Nephron progenitor cell (in vitro differentiated cells): ENCODE measurements around the gene GRIK4.

Source experiments
- DNase-seq: peaks from one replicate; pipeline ENCODE4 v3.0.0; 2021
- H3K27ac Mint-ChIP-seq: 2 replicates; pipeline ENCODE4 v1.8.0; 2021; ENCODE audit warnings: mild to moderate bottlenecking, moderate library complexity, mixed read lengths
- H3K27me3 Mint-ChIP-seq: 2 replicates; pipeline ENCODE4 v1.8.0; 2021; ENCODE audit warnings: mild to moderate bottlenecking, low read depth, mixed read lengths; ENCODE audit not compliant: poor library complexity
- H3K36me3 Mint-ChIP-seq: 2 replicates; pipeline ENCODE4 v1.8.0; 2021; ENCODE audit warnings: low read depth, mixed read lengths
- H3K4me1 Mint-ChIP-seq: 2 replicates; pipeline ENCODE4 v1.8.0; 2021; ENCODE audit warnings: mixed read lengths
- H3K4me3 Mint-ChIP-seq: 2 replicates; pipeline ENCODE4 v1.8.0; 2021; ENCODE audit warnings: mild to moderate bottlenecking, moderate library complexity, mixed read lengths
- H3K9me3 Mint-ChIP-seq: 2 replicates; pipeline ENCODE4 v1.8.0; 2021; ENCODE audit warnings: mild to moderate bottlenecking, moderate library complexity, mixed read lengths
- TF ChIP-seq, protein P1 (sequence below): fragments of 200-600 bp; sonication (generic); IDR thresholded peaks from 2 replicates; pipeline ENCODE4 v1.5.0; 2021; ENCODE audit warnings: antibody characterized with exemption

Gene GRIK4

DNA sequence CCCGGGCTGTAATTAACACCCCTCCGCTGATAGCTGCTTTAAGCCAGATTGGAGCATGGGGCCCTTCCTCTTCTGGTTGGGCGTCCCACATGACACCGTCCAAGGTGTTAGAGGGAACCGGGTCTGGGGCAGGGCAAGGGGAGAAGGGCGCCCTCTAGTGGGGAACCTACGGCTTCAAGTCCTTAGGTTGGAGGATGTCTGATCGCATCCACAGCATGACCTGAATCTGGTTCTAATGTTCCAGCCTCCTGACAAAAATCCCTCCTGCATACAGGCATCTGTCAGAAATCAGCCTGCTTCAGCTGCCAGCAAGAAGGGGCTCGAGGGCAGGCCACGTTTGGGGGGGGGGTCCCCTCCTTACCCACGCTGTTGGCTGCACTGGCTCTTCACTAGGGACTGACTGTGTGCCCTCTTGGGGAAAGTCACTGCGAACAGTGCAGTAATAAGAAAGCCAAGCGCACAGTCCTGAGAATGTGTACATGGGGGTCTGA is 418.2 kb downstream of the GRIK4 start:
- Mint-ChIP-seq H3K27me3 (peaks cover 5% of the 10 kb centered on the region), H3K4me1 (peaks cover 63% of the 10 kb centered on the region), H3K27ac (no peak overlapping the region), H3K4me3 (no peak overlapping the region), H3K9me3 (no peaks in the 10 kb centered on the region), H3K36me3 (no peaks in the 10 kb centered on the region)
- DNase-seq = peak; percentile 74
- TF ChIP-seq, protein P1, sequence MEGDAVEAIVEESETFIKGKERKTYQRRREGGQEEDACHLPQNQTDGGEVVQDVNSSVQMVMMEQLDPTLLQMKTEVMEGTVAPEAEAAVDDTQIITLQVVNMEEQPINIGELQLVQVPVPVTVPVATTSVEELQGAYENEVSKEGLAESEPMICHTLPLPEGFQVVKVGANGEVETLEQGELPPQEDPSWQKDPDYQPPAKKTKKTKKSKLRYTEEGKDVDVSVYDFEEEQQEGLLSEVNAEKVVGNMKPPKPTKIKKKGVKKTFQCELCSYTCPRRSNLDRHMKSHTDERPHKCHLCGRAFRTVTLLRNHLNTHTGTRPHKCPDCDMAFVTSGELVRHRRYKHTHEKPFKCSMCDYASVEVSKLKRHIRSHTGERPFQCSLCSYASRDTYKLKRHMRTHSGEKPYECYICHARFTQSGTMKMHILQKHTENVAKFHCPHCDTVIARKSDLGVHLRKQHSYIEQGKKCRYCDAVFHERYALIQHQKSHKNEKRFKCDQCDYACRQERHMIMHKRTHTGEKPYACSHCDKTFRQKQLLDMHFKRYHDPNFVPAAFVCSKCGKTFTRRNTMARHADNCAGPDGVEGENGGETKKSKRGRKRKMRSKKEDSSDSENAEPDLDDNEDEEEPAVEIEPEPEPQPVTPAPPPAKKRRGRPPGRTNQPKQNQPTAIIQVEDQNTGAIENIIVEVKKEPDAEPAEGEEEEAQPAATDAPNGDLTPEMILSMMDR = peak; percentile 69

DNA sequence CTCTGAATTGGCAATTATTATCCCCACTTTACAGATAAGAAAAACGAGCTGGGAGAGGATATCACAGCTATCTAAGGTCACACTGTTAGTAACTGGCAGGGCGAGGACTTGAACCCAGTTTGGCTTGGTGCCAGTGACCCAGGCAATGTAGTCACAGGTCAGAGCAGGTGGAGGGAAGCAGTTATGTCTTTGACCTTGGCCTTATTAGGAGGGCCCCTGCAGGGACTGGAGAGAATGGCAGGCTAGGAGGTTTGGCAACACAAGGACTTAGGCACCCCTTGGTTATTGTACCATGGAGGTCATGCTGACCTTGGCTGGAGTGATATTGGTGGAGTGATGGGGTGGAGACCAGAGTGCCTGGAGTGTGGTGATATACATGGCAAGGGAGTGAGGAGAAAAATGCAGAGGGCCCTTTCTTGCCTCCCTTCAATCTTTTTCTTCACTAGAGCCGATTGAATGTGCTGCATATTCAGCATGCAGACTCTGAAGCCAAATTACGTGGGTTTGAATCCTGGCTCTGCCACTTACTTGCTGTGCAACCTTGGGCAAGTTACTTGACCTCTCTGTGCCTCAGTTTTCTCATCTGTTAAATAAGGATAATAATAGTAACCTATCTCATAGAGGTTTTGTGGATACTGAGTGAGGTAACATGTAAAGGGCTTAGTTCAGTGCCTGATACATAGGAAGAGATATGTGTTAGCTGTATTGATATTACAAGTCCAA is 419.7 kb downstream of the GRIK4 start:
- no peak for DNase-seq
- Mint-ChIP-seq H3K4me3 (no peak overlapping the region), H3K9me3 (no peaks in the 10 kb centered on the region), H3K4me1 (peaks cover 67% of the 10 kb centered on the region), H3K27me3 (peaks cover 8% of the 10 kb centered on the region), H3K36me3 (no peaks in the 10 kb centered on the region), H3K27ac (no peak overlapping the region)
- TF ChIP-seq, protein P1 = no peak

DNA sequence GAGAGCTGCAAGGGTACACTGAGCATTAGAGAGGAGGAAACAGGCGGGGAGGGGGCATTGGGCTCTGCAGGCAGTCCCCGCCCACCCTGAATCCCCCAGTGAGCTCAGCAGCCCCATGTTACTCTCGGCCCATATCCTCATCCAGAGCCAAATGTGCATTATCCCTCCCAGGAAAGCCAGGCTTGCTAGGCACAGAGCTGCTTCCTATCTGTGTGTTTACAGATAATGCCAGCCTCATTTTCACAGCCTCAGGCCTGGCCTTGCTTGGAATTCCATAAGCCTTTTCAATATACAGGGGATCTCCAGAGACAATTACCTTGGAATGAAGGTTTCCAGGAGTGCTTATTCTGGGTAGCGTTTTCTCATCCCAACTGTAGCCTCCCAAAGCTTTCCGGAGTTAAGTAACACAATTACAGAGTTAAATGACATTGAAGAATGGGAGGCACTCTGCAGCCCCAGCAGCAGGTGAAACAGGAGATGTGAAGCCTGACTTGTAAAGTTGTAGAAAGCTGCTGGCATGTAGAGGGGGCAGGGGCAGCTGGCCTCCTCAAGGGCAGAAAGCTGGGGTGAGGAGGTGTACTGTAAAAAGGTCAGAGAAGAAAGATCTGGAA is 420.9 kb downstream of the GRIK4 start:
- no peaks in the 10 kb centered on the region for H3K9me3 Mint-ChIP-seq
- TF ChIP-seq, protein P1 = no peak
- peak overlapping the region; percentile 63 for H3K4me3 Mint-ChIP-seq
- H3K27me3 Mint-ChIP-seq = peaks cover 14% of the 10 kb centered on the region
- no peak for DNase-seq
- H3K27ac Mint-ChIP-seq = peak overlapping the region; percentile 96
- H3K4me1 Mint-ChIP-seq = peaks cover 76% of the 10 kb centered on the region
- no peaks in the 10 kb centered on the region for H3K36me3 Mint-ChIP-seq

DNA sequence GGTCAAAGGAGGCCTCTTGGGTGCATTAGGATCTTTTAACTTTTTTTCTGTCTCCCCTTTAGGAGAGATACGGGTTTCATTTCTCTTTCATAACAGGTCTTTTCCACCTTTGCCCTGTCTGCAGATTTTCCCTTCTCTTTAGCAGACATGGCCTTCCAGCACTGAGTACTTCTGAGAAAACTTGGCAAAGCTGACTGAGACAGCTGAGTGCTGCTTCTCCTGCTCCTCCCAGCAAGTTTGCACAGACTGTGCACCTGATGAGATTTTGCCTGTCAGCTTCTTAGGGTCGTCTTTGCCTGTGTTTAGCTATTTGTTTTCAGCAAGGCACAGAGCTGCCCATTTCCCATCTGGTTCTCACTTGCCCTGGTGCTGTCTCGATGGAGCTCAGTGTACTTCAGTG is 424.8 kb downstream of the GRIK4 start:
- Mint-ChIP-seq H3K36me3 (no peaks in the 10 kb centered on the region), H3K4me3 (no peak overlapping the region), H3K9me3 (no peaks in the 10 kb centered on the region), H3K27me3 (peaks cover 23% of the 10 kb centered on the region), H3K27ac (no peak overlapping the region), H3K4me1 (peaks cover 62% of the 10 kb centered on the region)
- DNase-seq = no peak
- TF ChIP-seq, protein P1 = no peak

DNA sequence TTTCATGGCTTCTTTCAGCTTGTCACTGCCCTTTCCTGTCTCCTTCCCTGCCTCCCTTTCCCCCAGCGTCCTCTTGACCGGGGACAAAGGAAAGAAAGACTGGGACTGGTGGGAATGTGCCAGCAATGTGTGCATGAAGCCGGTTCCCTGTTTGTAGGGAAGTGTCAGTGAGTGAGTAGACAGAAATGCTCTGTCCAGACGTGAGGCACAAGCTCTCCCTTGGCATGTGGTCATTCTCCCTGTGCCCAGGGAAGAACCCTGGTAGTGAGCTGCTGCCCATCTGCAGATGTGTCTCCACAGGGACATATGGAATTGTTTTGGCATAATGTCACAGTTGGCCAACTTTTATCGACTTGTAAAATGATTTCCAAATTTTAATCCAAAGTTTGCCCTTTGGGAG is 426.0 kb downstream of the GRIK4 start:
- H3K36me3 Mint-ChIP-seq = no peaks in the 10 kb centered on the region
- H3K9me3 Mint-ChIP-seq = no peaks in the 10 kb centered on the region
- peaks cover 50% of the 10 kb centered on the region for H3K4me1 Mint-ChIP-seq
- no peak overlapping the region for H3K4me3 Mint-ChIP-seq
- peaks cover 26% of the 10 kb centered on the region for H3K27me3 Mint-ChIP-seq
- DNase-seq = no peak
- no peak overlapping the region for H3K27ac Mint-ChIP-seq
- TF ChIP-seq, protein P1 = no peak

DNA sequence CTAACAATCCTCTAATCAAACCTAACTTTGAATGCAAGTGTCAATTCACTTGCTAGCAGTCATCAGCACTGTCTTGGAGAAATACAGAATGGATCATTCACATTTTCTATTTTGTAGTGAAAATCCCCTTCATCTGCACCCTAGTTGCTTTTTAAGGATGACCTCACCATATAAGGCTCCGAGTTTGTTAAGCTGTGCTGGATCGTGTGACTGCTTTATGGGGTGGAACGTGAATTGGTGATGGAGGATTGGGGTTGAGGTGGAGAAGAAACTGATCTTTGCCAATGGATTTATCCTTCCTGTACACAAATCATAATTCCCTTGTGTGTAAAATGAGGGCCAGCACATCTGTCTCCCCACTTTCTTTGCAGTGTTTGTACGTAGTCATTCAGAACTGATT is 426.7 kb downstream of the GRIK4 start:
- Mint-ChIP-seq H3K27me3 (peaks cover 22% of the 10 kb centered on the region), H3K4me1 (peaks cover 43% of the 10 kb centered on the region), H3K36me3 (no peaks in the 10 kb centered on the region), H3K4me3 (no peak overlapping the region), H3K9me3 (no peaks in the 10 kb centered on the region), H3K27ac (no peak overlapping the region)
- TF ChIP-seq, protein P1 = no peak
- no peak for DNase-seq
